GM21381 (cell line): ENCODE measurements around the gene USP4.
"Not testable (repeated sequence)": the region's sequence is repeated elsewhere in the genome, so short reads cannot be mapped to it uniquely, and the experiment has no call there.

Experiments
- ATAC-seq: cut with Tn5 transposase; IDR thresholded peaks from one replicate; pipeline ENCODE4 v1.9.1; 2021; ENCODE audit warnings: mild to moderate bottlenecking, moderate library complexity; ENCODE audit not compliant: unreplicated experiment

The USP4 gene

DNA sequence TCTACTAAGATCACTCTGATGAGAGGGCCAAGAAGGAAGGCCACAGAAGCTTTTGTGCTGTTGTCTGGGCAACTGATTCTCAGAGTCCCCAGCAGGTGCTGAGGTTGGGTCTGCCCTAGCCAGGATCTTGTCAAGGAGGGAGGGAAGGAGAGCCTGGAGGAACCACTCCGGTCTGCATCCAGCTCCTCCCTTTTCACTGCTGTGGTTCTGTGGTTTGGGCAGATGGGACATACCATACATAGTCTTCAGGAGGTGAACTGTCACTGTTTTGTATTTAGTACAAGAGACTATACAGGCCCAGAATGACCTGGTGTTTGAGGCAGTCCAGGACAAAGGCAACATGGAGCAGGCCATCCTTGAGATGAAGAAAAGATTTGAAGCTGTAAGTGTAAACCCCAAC, 84.7 kb downstream of the USP4 start:
- no peak for ATAC-seq

DNA sequence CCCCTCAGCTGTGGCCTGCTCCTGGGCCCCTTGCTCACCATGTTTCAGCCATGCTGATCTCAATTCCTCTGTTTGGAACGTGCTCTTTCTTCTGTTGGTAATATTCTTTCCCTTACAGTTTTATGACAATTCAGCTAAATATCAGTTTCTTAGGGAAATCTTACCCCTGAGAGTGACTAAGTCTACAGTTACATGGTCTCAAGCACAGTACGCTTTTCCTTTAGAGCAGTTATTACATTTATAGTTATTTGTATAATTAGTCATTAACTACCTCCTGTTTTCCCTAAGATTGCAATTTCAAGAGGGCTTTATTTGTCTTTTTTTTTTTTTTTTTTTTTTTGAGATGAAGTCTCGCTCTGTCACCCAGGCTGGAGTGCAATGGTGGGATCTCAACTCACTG, 86.3 kb downstream of the USP4 start:
- ATAC-seq, result no peak

DNA sequence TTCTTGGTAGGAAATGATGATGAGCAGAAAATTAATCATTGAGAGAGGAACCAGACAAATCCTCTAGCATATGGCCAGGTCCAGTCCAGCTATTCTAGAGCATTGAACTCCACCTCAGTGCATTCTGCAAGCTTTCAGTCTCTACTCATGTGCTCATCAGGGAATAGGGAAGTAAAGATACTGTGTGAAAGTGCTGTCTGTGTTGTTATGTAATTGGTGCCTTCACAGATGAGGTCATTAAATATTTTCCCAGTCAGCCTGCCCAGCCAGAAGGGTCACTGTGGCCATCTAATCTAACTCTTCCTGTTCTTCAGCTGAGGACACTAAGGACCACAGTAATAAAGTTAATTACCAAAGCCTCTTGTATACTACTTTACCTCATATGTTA, 91.0 kb downstream of the USP4 start:
- ATAC-seq, result no peak

DNA sequence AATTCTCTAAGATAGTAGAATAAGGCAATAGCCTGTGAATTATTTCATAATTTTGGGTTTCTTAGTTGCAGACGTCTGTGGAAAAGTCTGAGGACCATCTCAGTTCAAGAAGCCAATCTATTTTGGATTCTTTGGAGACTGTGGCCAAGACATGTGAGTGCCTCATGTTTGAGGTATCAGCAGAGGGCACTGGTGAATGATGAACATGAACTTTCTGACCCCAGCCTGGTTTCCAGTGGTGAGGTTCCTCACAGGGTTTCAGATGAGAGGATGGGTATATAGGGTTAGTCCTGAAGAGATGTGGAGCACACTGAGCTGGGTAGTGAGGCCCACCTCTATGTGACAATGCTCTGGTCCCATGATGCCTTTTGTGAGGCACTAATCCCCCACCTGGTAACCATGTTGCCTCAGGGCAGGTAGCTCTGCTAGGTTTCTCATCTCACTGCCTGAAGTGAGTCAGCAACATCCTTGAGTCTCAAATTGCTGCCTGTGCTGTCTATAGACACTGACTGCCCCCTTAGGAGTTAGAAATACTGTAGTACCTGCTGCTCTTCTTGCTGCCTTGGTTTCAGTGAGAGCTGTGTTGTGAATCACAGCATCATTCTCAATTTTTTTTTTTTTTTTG, 95.2 kb downstream of the USP4 start:
- no peak for ATAC-seq

DNA sequence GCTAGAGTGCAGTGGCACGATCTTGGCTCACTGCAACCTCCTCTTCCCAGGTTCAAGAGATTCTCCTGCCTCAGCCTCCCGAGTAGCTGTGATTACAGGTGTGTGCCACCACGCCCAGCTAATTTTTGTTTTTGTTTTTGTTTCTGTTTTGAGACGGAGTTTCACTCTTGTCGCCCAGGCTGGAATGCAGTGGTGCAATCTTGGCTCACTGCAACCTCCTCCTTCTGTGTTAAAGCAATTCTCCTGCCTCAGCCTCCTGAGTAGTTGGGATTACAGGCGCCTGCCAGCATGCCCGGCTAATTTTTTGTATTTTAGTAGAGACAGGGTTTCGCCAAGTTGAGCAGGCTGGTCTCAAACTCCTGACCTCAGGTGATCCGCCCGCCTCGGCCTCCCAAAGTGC, 99.8 kb downstream of the USP4 start:
- not testable (repeated sequence) for ATAC-seq

DNA sequence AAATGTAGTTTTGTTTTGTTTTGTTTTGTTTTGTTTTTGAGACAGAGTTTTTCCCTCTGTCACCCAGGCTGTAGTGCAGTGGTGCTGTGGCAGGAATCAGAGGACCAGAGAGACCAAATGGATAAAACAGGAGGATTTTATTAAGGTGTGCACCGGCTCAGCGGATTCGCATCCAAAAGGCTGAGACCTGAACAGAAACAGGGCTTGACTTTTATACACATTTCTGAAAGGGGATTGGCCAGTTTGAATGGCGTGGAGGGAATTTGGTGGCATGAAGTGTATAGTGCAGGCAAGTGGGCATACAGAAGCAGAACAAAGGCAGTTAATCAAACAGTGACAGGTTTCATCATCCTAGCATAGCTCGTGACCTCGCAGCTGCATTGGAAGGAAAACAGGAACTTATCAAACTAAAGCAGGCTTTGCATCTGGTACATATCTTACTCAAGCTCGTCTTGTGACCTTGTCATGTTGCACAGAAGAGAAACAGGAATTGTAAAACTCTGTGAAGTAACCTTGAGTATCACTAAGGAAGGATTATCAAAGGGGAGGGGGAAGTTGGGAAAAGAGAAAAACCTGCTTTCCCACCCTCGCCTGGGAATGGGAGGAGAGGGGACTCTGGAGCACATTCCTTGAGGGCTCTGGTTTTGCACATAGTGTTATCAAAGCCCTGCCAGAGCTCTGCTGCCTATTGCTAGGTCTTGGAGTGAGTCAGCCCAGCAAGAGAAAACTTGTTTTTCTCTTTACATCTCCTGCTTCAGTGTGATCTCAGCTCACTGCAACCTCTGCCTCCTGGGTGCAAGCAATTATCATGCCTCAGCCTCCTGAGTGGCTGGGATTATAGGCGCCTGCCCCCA, 101.4 kb downstream of the USP4 start:
- ATAC-seq, result no peak

DNA sequence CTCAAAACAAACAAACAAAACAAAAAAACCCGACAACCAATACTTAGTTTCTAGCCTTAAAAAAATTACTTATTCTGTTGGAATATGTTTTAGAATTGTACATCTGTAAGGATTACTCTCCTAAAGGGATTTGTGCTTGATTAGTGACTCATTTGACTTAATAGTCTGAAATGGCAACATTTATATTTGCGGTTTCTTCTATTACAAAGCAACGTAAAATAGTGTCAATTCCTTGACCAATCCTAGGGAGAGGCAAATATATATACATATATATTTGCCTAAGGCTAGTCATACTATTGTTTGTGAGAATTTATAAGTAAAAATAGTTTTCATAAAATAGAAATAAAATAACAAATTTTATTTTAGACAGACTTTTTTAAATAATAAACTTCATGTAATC, 102.5 kb downstream of the USP4 start:
- no peak for ATAC-seq

DNA sequence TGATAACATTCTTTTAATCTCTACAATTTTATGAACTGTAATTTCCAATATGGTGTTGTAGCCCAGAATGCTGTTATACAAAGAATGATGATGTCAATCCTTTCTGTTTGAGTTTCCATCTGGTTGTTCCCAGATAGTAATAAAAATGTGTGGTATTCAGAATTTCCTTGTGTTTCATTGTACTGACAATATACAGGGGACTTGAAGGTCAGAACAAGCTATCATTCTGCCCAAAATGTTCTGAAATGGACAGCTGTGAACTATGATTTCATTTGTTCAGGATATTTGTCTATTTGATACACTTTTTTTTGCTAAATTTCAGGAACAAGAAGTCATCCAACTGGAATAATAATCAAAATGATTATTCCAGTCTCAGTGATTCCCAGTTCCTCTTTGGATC, 103.6 kb downstream of the USP4 start:
- ATAC-seq, result no peak

DNA sequence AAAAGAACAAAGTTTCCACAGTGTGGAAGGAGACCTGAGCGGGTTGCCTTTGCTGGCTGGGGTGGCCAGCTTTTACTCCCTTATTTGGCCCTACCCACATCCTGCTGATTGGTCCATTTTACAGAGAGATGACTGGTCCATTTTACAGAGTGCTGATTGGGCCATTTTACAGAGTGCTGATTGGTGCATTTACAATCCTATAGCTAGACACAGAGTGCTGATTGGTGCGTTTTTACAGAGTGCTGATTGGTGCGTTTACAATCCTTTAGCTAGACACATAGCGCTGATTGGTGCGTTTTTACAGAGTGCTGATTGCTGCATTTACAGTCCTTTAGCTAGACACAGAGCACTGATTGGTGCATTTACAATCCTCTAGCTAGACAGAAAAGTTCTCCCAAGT, 111.0 kb downstream of the USP4 start:
- ATAC-seq, result not testable (repeated sequence)
